Colonic mucosa (tissue), 4 donors: ENCODE measurements around the gene GRID1. TPM values are rescaled to one million over a fixed set of nuclear protein-coding genes. Genes with fewer than 3 reads are reported as not detected.
"Not testable (repeated sequence)": the region's sequence is repeated elsewhere in the genome, so short reads cannot be mapped to it uniquely, and the experiment has no call there.

Experiments used
- DNase-seq: peaks from one replicate; pipeline ENCODE4 v3.0.0-alpha.2; 2020
- H3K27ac ChIP-seq: fragments of 200-600 bp; one replicate; pipeline ENCODE4 v1.8.0; 2021
- H3K27me3 ChIP-seq: fragments of 200-600 bp; one replicate; pipeline ENCODE4 v1.8.0; 2021
- H3K36me3 ChIP-seq: fragments of 200-600 bp; one replicate; pipeline ENCODE4 v1.8.0; 2021
- H3K4me1 ChIP-seq: fragments of 200-600 bp; one replicate; pipeline ENCODE4 v1.8.0; 2021; ENCODE audit warnings: mild to moderate bottlenecking
- H3K4me3 ChIP-seq: fragments of 200-600 bp; one replicate; pipeline ENCODE4 v1.8.0; 2021
- H3K9ac ChIP-seq, 2 donors: one replicate each; pipeline ENCODE4 v1.7.0; 2013; ENCODE audit warnings: control low read depth in 2 of 2, low read depth in 2 of 2, low read length in 2 of 2
- H3K9me3 ChIP-seq: fragments of 200-600 bp; one replicate; pipeline ENCODE4 v1.8.0; 2021
- CTCF ChIP-seq: fragments of 200-600 bp; IDR thresholded peaks from one replicate; pipeline ENCODE4 v1.8.0; 2022; ENCODE audit warnings: antibody characterized with exemption, mild to moderate bottlenecking
- intact Hi-C: fragments of 100-400 bp; cut with DNase I; formaldehyde crosslinking; loops from one replicate; pipeline ENCODE4 v1.14.1; 2022
- total RNA-seq, 2 donors: library from RNA; stranded (reverse); fragmentation: NEBNext Ultra II Directional in 1 of 2; extraction: Animal tissue kit (Norgen Biotek cat#: 25700) in 1 of 2; gene quantifications; one replicate each; pipeline ENCODE4 v1.2.1, GENCODE V29; 2021
- donor health status: healthy.
- donor health status: DM: no; HTN: no; CAD: no.
- donor health status: DM: no; HTN: no; CAD: no.

The GRID1 gene
- total RNA-seq, 2 donors from 2014 or later = 0.30 to 0.37 TPM

GRCh38 chr10:86077871-86078638 lies 288.5 kb downstream of the GRID1 start:
- DNase-seq = no peak
- Histone ChIP-seq H3K9me3 (no peaks in the 10 kb centered on the region), H3K36me3 (no peaks in the 10 kb centered on the region), H3K27me3 (no peaks in the 10 kb centered on the region), H3K9ac (no peak overlapping the region), H3K27ac (no peak overlapping the region), H3K4me3 (no peak overlapping the region), H3K4me1 (no peaks in the 10 kb centered on the region)
- TF ChIP-seq CTCF = no peak
- intact Hi-C loops = no loop called here

DNA sequence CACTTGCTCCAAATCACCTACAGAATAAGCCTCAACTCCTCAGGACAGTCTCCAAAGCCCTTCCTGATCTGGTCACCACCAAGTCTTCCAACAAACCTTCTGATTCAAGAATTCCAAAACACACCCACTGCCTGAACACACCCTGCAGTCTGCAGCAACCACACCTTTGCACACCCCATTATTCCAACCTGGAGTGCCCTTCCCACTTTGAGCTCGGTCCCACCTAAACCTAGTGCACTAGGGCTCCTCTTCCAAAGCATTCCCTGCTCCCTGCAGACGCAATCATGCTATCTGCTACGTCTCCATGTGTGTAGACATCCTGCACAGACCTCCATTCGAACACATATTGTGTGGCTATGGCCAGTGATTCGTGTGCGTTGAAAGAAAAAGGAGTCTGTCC lies 289.3 kb downstream of the GRID1 start:
- Histone ChIP-seq H3K27me3 (no peaks in the 10 kb centered on the region), H3K36me3 (no peaks in the 10 kb centered on the region), H3K9me3 (no peaks in the 10 kb centered on the region), H3K4me1 (no peaks in the 10 kb centered on the region), H3K4me3 (no peak overlapping the region), H3K27ac (no peak overlapping the region), H3K9ac (no peak overlapping the region)
- no peak for TF ChIP-seq CTCF
- no peak for DNase-seq
- intact Hi-C loops = no loop called here

DNA sequence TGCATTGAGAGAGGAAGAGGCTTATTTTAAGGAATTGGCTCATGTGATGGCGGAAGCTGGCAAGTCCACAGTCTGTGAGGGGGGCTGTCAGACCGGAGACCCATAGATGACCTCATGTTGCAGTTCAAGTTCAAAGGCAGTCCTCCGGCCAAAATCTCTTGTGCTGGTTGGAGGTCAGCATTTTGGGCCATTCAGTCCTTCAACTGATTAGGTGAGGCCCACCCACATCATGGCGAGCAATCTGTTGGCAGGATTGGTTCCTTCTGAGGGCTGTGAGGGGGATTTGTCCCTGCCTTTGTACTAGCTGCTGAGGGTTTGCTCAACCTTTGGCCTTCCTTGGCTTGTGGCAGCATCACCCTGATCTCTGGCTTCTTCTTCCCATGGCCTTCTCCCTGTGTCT lies 290.1 kb downstream of the GRID1 start:
- DNase-seq, H3K4me3 ChIP-seq, H3K27me3 ChIP-seq, intact Hi-C loops, H3K9ac ChIP-seq, H3K27ac ChIP-seq, H3K4me1 ChIP-seq, H3K9me3 ChIP-seq, H3K36me3 ChIP-seq: not testable (repeated sequence)

DNA sequence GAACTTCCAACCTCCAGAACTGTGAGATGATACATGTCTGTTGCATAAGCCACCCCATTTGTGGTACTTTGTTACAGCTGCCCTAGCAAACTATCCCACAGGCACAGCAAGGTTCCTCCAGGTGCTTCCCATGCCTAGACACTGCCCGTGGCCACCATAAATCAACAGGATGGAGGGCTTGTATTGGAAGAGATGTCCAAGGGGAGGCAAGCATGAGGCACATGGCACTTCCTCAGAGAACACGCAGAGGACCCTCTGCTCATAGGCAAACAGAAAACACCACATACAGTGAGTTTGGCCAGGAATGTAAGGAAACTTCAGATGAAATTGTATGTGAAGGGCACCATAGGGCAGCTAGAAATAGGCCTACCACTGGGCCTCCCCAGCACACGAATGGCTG lies 291.1 kb downstream of the GRID1 start:
- no peak overlapping the region for H3K27ac ChIP-seq
- H3K36me3 ChIP-seq = no peaks in the 10 kb centered on the region
- H3K27me3 ChIP-seq = no peaks in the 10 kb centered on the region
- H3K4me1 ChIP-seq = no peaks in the 10 kb centered on the region
- intact Hi-C loops = no loop called here
- no peak overlapping the region for H3K9ac ChIP-seq
- no peak for TF ChIP-seq CTCF
- no peaks in the 10 kb centered on the region for H3K9me3 ChIP-seq
- no peak overlapping the region for H3K4me3 ChIP-seq
- no peak for DNase-seq

GRCh38 chr10:86074294-86074693 lies 292.3 kb downstream of the GRID1 start:
- DNase-seq = no peak
- no peak for TF ChIP-seq CTCF
- Histone ChIP-seq H3K4me1 (no peaks in the 10 kb centered on the region), H3K9ac (no peak overlapping the region), H3K9me3 (no peaks in the 10 kb centered on the region), H3K27me3 (no peaks in the 10 kb centered on the region), H3K36me3 (no peaks in the 10 kb centered on the region), H3K27ac (no peak overlapping the region), H3K4me3 (no peak overlapping the region)
- intact Hi-C loops = no loop called here

DNA sequence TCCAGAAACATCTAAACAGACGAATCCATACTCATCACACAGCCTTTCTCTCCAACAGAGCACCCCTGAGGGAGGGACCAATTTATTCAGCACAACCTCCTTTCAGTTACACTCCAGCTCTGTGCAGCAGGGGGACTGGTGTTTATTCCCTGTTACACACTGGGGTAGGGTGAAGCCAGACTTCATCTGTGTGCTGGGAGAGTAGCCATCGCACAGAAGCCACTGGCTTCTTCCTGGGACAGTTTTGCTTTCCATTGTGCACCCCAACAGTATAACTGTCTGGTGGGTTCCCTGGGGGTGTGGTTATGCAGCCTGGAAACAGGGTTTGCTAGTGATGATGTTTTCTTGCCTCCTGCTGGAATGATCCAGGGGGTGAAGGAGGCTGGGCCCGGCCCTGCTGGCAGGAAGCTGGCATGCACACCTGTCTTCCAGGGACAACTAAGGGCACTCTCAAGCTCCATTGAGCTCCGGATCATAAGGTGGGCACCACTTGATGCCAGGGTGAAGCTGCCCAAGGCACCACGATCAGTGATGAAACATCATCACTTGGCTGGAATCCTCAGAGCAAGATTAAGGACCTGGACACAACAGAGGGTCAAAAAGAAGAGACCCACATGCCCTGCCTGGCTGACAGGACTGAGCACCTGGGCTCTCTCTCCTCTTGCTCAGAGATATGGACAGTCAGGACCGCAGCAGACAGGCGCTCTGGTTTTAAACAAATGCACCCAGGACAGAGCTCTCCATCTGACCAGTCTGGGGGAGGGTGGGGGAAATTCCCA lies 293.2 kb downstream of the GRID1 start:
- H3K4me3 ChIP-seq = no peak overlapping the region
- intact Hi-C loops = no loop called here
- TF ChIP-seq CTCF = no peak
- no peaks in the 10 kb centered on the region for H3K4me1 ChIP-seq
- H3K36me3 ChIP-seq = no peaks in the 10 kb centered on the region
- no peaks in the 10 kb centered on the region for H3K9me3 ChIP-seq
- no peak overlapping the region for H3K9ac ChIP-seq
- no peak for DNase-seq
- no peak overlapping the region for H3K27ac ChIP-seq
- H3K27me3 ChIP-seq = no peaks in the 10 kb centered on the region
